AG10803 (cell line): ENCODE measurements around the gene TSPAN3.
A peak's percentile ranks its signal among the peaks of the same experiment; 100 is the strongest.

ENCODE experiments used
- DNase-seq: peaks from one replicate; pipeline ENCODE4 v3.0.0; 2010; ENCODE audit warnings: low read depth
- H3K4me3 ChIP-seq: 2 replicates; pipeline ENCODE4 v1.5.1; 2011; ENCODE audit warnings: mild to moderate bottlenecking, low read length, control low read depth
- CTCF ChIP-seq: conservative IDR thresholded peaks from 2 replicates; pipeline ENCODE4 v1.5.1; 2011; ENCODE audit warnings: mild to moderate bottlenecking, low read length, control low read depth, inconsistent platforms

The TSPAN3 gene

GRCh38 chr15:77097248-77097721, 26.4 kb upstream of the TSPAN3 start:
- no peak for TF ChIP-seq CTCF

GRCh38 chr15:77096541-77096940, 25.6 kb upstream of the TSPAN3 start:
- TF ChIP-seq CTCF: no peak
- DNase-seq: no peak
- H3K4me3 ChIP-seq: no peak overlapping the region

More at GRCh38 chr15:77097248-77097721, 26.4 kb upstream of the TSPAN3 start:
- no peak for DNase-seq
- H3K4me3 ChIP-seq: no peak overlapping the region

DNA sequence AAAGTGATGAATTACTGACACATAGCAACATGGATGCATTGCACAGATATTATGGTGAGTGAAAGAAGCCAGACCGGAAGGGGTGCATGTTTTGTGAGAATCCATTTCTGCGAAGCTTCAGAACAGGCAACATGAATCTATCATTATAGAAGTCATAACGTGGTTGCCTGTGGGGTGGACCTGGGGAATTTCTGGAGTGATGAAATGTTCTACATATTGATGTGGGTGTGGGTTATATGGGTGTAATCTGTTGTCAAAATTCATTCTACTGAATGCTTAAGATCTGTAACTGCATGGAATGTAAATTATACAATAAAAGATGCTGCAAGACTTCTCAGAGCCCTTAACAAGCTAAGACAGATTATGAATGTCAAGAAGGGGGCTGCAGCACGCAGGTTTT, 25.2 kb upstream of the TSPAN3 start:
- H3K4me3 ChIP-seq: no peak overlapping the region
- no peak for DNase-seq
- no peak for TF ChIP-seq CTCF

DNA sequence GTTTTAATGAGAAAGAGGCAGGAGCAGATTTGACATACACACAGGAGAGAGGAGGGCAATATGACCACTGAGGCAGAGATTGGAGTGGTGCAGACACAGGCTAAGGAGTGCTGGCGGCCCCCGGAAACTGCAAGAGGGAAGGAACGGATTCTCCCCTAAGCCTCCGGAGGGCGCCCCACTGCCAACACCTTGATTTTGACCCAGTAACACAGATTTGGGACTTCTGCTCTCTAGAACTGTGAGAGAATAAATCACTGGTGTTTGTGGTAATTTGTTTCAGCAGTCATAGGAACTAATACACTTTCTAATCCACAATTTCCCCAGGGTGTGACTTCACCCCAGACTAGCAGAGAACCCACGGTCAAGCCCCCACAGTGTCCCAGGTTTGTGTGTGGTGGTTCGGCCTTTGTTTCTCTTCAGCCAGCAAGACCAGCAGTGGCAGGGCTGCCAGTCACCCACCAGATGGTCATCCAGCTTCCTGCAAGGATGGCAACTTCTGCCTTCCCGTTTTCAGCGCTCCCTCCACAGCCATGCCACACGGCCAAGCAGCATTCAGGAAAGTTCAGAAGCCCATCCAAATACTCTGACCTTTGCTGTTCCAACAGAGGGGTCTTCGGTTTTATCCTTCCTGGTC, 23.6 kb upstream of the TSPAN3 start:
- no peak overlapping the region for H3K4me3 ChIP-seq
- TF ChIP-seq CTCF: peak; percentile 12; the same call in 1 of the 2 replicates
- no peak for DNase-seq

DNA sequence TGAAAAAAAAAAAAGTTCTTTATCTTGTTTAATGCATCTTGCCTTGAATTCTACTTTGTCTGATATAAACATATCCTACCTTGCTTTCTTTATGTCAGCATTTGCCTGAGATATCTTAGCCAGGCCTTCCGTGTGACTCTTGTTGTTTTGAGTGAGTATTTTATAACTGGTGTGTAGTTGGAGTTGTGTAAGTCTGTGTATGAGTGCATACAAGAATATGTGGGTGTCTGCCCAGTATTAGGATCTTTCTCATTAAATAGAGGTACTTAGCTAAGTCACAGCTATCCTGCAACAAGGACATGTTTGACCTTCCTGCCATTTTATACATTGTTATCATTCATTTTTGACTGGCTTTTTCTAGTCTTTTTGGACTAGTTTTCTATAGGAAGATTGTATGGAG, 22.5 kb upstream of the TSPAN3 start:
- DNase-seq: no peak
- no peak for TF ChIP-seq CTCF
- no peak overlapping the region for H3K4me3 ChIP-seq

DNA sequence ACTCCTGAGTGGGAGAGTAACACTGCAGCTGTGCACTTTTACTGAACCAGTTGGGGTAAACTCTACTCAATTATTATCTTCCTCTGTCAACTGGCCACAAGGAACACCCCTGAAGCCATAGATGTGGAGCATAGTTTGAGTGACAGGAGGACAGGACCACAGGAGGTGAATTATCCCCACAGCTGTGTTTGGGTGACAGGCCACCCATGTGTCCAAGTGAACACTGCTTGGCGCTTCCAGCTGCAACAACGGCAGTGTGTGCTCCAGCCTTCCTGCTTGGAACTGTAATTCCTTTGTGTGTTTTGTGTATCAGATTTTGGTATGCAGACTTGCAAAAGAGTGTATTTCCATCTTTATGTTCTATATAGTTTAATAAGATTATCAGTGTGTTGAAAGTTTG, 20.2 kb upstream of the TSPAN3 start:
- no peak for TF ChIP-seq CTCF
- no peak overlapping the region for H3K4me3 ChIP-seq
- DNase-seq: no peak

GRCh38 chr15:77087213-77087612, 16.3 kb upstream of the TSPAN3 start:
- no peak for DNase-seq
- no peak for TF ChIP-seq CTCF

More at GRCh38 chr15:77087213-77087612, 16.3 kb upstream of the TSPAN3 start:
- H3K4me3 ChIP-seq: no peak overlapping the region
